ENCODE data around the gene TMEM267. TPM values are rescaled to one million over a fixed set of nuclear protein-coding genes. Genes with fewer than 3 reads are reported as not detected.

Gene TMEM267
- total and polyA plus RNA-seq, 2 experiments from 2014 or later: 6.5 to 11.2 TPM

DNA sequence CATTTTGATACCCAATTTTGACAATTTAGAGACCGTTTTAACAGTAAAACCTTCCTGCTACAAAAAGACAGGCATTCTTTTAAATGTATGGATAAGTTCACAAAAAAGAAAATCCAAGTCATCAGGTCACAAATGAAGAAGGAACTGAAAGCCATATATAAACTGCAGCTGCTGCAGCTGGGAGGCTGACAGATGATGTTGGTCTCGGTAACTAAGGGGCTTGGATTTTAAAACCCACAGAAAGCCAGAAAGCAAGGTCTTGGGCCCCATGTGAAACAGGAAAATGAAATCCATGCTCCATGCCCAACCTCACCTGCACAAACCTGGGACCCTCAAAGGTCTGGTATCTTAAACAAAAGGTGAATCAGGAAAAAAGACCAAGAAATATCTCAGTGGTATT lies 47.0 kb upstream of the TMEM267 start:
- DNase-seq (ENCODE audit: low spot score) (no peak), ATAC-seq (no peak)
- peaks cover 53% of the 10 kb centered on the region; the same call in 1 of the 2 replicates for H3K36me3 ChIP-seq (ENCODE audit: insufficient read depth)
- H3K27ac ChIP-seq (ENCODE audit: low read depth): no peak overlapping the region
- peaks cover 72% of the 10 kb centered on the region for H3K36me3 Mint-ChIP-seq (ENCODE audit: low read depth)
- H3K4me1 ChIP-seq (ENCODE audit: insufficient read depth): no peaks in the 10 kb centered on the region
- no peaks in the 10 kb centered on the region for H3K4me1 Mint-ChIP-seq
- H3K27ac Mint-ChIP-seq: no peak overlapping the region
- H3K4me3 Mint-ChIP-seq: no peak overlapping the region
- no peak overlapping the region for H3K4me2 ChIP-seq
- TF ChIP-seq CREB1 (CRISPR knock-in tag; IDR thresholded peaks at IDR 0.05; ENCODE audit: low read depth) (no peak), ZNF114 (CRISPR knock-in tag; IDR thresholded peaks at IDR 0.05) (no peak), JUNB (IDR thresholded peaks at IDR 0.05; ENCODE audit: unreplicated experiment) (no peak), ZNF331 (CRISPR knock-in tag; IDR thresholded peaks at IDR 0.05; ENCODE audit: low read depth) (no peak), POLR2AphosphoS5 (IDR thresholded peaks at IDR 0.05; ENCODE audit: low read depth) (no peak), STAT1 (IDR thresholded peaks at IDR 0.05; ENCODE audit: unreplicated experiment) (no peak), EZH2 (IDR thresholded peaks at IDR 0.05; ENCODE audit: low read depth, unreplicated experiment) (no peak), EZH2phosphoT487 (IDR thresholded peaks at IDR 0.05; ENCODE audit: unreplicated experiment) (no peak)
- TF ChIP-seq, protein P1, sequence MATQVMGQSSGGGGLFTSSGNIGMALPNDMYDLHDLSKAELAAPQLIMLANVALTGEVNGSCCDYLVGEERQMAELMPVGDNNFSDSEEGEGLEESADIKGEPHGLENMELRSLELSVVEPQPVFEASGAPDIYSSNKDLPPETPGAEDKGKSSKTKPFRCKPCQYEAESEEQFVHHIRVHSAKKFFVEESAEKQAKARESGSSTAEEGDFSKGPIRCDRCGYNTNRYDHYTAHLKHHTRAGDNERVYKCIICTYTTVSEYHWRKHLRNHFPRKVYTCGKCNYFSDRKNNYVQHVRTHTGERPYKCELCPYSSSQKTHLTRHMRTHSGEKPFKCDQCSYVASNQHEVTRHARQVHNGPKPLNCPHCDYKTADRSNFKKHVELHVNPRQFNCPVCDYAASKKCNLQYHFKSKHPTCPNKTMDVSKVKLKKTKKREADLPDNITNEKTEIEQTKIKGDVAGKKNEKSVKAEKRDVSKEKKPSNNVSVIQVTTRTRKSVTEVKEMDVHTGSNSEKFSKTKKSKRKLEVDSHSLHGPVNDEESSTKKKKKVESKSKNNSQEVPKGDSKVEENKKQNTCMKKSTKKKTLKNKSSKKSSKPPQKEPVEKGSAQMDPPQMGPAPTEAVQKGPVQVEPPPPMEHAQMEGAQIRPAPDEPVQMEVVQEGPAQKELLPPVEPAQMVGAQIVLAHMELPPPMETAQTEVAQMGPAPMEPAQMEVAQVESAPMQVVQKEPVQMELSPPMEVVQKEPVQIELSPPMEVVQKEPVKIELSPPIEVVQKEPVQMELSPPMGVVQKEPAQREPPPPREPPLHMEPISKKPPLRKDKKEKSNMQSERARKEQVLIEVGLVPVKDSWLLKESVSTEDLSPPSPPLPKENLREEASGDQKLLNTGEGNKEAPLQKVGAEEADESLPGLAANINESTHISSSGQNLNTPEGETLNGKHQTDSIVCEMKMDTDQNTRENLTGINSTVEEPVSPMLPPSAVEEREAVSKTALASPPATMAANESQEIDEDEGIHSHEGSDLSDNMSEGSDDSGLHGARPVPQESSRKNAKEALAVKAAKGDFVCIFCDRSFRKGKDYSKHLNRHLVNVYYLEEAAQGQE (IDR thresholded peaks at IDR 0.05; ENCODE audit: unreplicated experiment): no peak
- TF ChIP-seq, protein P2, sequence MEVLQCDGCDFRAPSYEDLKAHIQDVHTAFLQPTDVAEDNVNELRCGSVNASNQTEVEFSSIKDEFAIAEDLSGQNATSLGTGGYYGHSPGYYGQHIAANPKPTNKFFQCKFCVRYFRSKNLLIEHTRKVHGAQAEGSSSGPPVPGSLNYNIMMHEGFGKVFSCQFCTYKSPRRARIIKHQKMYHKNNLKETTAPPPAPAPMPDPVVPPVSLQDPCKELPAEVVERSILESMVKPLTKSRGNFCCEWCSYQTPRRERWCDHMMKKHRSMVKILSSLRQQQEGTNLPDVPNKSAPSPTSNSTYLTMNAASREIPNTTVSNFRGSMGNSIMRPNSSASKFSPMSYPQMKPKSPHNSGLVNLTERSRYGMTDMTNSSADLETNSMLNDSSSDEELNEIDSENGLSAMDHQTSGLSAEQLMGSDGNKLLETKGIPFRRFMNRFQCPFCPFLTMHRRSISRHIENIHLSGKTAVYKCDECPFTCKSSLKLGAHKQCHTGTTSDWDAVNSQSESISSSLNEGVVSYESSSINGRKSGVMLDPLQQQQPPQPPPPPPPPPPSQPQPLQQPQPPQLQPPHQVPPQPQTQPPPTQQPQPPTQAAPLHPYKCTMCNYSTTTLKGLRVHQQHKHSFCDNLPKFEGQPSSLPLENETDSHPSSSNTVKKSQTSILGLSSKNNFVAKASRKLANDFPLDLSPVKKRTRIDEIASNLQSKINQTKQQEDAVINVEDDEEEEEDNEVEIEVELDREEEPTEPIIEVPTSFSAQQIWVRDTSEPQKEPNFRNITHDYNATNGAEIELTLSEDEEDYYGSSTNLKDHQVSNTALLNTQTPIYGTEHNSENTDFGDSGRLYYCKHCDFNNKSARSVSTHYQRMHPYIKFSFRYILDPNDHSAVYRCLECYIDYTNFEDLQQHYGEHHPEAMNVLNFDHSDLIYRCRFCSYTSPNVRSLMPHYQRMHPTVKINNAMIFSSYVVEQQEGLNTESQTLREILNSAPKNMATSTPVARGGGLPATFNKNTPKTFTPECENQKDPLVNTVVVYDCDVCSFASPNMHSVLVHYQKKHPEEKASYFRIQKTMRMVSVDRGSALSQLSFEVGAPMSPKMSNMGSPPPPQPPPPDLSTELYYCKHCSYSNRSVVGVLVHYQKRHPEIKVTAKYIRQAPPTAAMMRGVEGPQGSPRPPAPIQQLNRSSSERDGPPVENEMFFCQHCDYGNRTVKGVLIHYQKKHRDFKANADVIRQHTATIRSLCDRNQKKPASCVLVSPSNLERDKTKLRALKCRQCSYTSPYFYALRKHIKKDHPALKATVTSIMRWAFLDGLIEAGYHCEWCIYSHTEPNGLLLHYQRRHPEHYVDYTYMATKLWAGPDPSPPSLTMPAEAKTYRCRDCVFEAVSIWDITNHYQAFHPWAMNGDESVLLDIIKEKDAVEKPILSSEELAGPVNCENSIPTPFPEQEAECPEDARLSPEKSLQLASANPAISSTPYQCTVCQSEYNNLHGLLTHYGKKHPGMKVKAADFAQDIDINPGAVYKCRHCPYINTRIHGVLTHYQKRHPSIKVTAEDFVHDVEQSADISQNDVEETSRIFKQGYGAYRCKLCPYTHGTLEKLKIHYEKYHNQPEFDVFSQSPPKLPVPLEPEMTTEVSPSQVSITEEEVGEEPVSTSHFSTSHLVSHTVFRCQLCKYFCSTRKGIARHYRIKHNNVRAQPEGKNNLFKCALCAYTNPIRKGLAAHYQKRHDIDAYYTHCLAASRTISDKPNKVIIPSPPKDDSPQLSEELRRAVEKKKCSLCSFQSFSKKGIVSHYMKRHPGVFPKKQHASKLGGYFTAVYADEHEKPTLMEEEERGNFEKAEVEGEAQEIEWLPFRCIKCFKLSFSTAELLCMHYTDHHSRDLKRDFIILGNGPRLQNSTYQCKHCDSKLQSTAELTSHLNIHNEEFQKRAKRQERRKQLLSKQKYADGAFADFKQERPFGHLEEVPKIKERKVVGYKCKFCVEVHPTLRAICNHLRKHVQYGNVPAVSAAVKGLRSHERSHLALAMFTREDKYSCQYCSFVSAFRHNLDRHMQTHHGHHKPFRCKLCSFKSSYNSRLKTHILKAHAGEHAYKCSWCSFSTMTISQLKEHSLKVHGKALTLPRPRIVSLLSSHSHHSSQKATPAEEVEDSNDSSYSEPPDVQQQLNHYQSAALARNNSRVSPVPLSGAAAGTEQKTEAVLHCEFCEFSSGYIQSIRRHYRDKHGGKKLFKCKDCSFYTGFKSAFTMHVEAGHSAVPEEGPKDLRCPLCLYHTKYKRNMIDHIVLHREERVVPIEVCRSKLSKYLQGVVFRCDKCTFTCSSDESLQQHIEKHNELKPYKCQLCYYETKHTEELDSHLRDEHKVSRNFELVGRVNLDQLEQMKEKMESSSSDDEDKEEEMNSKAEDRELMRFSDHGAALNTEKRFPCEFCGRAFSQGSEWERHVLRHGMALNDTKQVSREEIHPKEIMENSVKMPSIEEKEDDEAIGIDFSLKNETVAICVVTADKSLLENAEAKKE (CRISPR knock-in tag; IDR thresholded peaks at IDR 0.05): no peak
- TF ChIP-seq, protein P3, sequence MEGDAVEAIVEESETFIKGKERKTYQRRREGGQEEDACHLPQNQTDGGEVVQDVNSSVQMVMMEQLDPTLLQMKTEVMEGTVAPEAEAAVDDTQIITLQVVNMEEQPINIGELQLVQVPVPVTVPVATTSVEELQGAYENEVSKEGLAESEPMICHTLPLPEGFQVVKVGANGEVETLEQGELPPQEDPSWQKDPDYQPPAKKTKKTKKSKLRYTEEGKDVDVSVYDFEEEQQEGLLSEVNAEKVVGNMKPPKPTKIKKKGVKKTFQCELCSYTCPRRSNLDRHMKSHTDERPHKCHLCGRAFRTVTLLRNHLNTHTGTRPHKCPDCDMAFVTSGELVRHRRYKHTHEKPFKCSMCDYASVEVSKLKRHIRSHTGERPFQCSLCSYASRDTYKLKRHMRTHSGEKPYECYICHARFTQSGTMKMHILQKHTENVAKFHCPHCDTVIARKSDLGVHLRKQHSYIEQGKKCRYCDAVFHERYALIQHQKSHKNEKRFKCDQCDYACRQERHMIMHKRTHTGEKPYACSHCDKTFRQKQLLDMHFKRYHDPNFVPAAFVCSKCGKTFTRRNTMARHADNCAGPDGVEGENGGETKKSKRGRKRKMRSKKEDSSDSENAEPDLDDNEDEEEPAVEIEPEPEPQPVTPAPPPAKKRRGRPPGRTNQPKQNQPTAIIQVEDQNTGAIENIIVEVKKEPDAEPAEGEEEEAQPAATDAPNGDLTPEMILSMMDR (conservative IDR thresholded peaks at IDR 0.05; ENCODE audit: low read depth in 2 of 2): no peak
- TF ChIP-seq, protein P4, sequence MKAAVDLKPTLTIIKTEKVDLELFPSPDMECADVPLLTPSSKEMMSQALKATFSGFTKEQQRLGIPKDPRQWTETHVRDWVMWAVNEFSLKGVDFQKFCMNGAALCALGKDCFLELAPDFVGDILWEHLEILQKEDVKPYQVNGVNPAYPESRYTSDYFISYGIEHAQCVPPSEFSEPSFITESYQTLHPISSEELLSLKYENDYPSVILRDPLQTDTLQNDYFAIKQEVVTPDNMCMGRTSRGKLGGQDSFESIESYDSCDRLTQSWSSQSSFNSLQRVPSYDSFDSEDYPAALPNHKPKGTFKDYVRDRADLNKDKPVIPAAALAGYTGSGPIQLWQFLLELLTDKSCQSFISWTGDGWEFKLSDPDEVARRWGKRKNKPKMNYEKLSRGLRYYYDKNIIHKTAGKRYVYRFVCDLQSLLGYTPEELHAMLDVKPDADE (IDR thresholded peaks at IDR 0.05): no peak
- H3K9me2 ChIP-seq (ENCODE audit: insufficient read depth): no peaks in the 10 kb centered on the region
- H3K27me3 Mint-ChIP-seq (ENCODE audit: insufficient read depth, low read depth, poor library complexity): no peaks in the 10 kb centered on the region
- no peaks in the 10 kb centered on the region for H3K27me3 ChIP-seq (ENCODE audit: insufficient read depth)
- H3F3A ChIP-seq (replicated peaks; ENCODE audit: low read depth): no peaks in the 10 kb centered on the region
- no peaks in the 10 kb centered on the region for H3K79me2 ChIP-seq (replicated peaks; ENCODE audit: insufficient read depth)
- H4K20me1 ChIP-seq (replicated peaks; ENCODE audit: insufficient read depth): 0 out of 2 replicates have a peak, but pooled peaks cover 6% of the 10 kb centered on the region
- H3K9me3 Mint-ChIP-seq: no peaks in the 10 kb centered on the region
- no peak overlapping the region for H3K4me3 ChIP-seq
- H2AFZ ChIP-seq: no peak overlapping the region
